HG03342 (cell line): Measurements from ENCODE around the gene GUCY1A1.
A peak's percentile ranks its signal among the peaks of the same experiment; 100 is the strongest.

Source experiments
- ATAC-seq: cut with Tn5 transposase; IDR thresholded peaks from one replicate; pipeline ENCODE4 v1.9.1; 2021; ENCODE audit warnings: mild to moderate bottlenecking, moderate library complexity; ENCODE audit not compliant: unreplicated experiment

Gene GUCY1A1

GRCh38 chr4:155657985-155658680 lies 8.5 kb upstream of the GUCY1A1 start:
- no peak for ATAC-seq

GRCh38 chr4:155658681-155659064 lies 8.0 kb upstream of the GUCY1A1 start:
- ATAC-seq = peak; percentile 62

GRCh38 chr4:155659176-155659575 lies 7.5 kb upstream of the GUCY1A1 start:
- no peak for ATAC-seq

- ATAC-seq = no peak
Observed at GRCh38 chr4:155660436-155660835, 6.2 kb upstream of the GUCY1A1 start.

- no peak for ATAC-seq
Observed at GRCh38 chr4:155665054-155665453, 1.6 kb upstream of the GUCY1A1 start.

GRCh38 chr4:155667222-155667567 lies 547 bp downstream of the GUCY1A1 start:
- ATAC-seq = peak; percentile 53

- ATAC-seq = peak; percentile 47
Observed at GRCh38 chr4:155667568-155668511, 1.2 kb downstream of the GUCY1A1 start.

- no peak for ATAC-seq
Observed at GRCh38 chr4:155668707-155669220, 2.1 kb downstream of the GUCY1A1 start.

- no peak for ATAC-seq
Observed at GRCh38 chr4:155672342-155672741, 5.7 kb downstream of the GUCY1A1 start.

GRCh38 chr4:155673453-155673979 lies 6.9 kb downstream of the GUCY1A1 start:
- no peak for ATAC-seq

- ATAC-seq = no peak
Observed at GRCh38 chr4:155674669-155675071, 8.0 kb downstream of the GUCY1A1 start.

GRCh38 chr4:155675709-155676429 lies 9.2 kb downstream of the GUCY1A1 start:
- ATAC-seq = peak; percentile 76

GRCh38 chr4:155676430-155676825 lies 9.8 kb downstream of the GUCY1A1 start:
- ATAC-seq = no peak

GRCh38 chr4:155678011-155678410 lies 11.4 kb downstream of the GUCY1A1 start:
- ATAC-seq = no peak

GRCh38 chr4:155679343-155679742 lies 12.7 kb downstream of the GUCY1A1 start:
- no peak for ATAC-seq

- ATAC-seq = no peak
Observed at GRCh38 chr4:155681886-155682285, 15.2 kb downstream of the GUCY1A1 start.

GRCh38 chr4:155684423-155684822 lies 17.8 kb downstream of the GUCY1A1 start:
- no peak for ATAC-seq

GRCh38 chr4:155684892-155685541 lies 18.4 kb downstream of the GUCY1A1 start:
- ATAC-seq = no peak

- ATAC-seq = no peak
Observed at GRCh38 chr4:155687380-155687982, 20.8 kb downstream of the GUCY1A1 start.

- ATAC-seq = no peak
Observed at GRCh38 chr4:155688211-155688610, 21.6 kb downstream of the GUCY1A1 start.
